Activated CD4-positive, alpha-beta T cell treated with anti-CD3 and anti-CD28 coated beads, Interleukin-2, amount 50 U/mL, for 48 hours (primary cell): Measurements from ENCODE around the gene PRDM1.

Experiments
- DNase-seq, 2 experiments: peaks; one replicate each; pipeline ENCODE4 v3.0.0-alpha.2; 2020

PRDM1 gene

DNA sequence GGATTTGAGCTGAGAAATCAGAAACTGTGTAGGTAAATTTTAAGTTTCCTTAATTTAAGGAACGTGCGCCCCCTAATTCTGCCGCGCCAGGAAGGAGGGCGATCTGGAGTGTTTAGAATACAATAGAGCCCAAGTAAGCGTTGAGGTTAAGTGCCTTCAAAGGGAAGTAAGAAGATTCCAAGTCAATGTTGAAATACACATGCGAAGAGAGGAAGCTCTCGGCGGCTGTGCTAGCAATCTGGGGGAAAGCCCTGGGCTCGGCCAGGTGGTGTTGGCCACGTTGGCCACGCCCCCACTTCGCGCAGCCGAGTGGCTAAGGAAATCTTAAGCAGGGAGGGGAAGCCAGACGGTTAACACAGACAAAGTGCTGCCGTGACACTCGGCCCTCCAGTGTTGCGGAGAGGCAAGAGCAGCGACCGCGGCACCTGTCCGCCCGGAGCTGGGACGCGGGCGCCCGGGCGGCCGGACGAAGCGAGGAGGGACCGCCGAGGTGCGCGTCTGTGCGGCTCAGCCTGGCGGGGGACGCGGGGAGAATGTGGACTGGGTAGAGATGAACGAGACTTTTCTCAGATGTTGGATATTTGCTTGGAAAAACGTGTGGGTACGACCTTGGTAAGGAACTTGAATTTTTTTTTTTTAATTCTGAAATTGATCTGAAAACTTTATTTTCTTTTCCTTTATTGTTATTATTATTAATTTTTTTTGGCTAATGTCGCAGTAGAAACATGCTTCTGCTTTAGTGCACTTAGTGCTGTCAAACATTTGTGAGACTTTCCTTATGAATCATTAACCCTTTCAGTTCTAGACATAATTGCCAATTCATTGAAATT lies at the start of gene PRDM1:
TSS of gene PRDM1 (plus strand) at position 353 of the 830 bp plus-strand sequence. CDS start at position 571, 218 bp downstream.
- peak; percentile 78 to 83 for DNase-seq

DNA sequence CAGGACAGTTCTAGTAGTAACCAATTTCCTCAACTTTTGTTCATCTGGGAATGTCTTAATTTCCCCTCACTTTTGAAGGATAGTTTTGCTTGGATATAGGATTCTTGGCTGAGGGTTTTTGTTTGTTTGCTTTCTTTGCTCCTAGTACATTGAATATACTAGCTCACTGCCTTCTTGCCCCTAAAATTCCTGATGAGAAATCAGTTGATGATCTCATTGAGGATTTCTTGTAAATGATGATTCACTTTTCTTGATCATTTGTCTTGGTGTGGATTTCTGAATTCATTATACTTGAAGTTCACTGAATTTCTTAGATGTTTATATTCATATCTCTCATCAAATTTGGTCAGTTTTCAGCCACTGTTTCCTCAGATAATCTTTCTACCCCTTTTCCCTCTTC lies 49.1 kb upstream of the PRDM1 start:
- DNase-seq: no peak

DNA sequence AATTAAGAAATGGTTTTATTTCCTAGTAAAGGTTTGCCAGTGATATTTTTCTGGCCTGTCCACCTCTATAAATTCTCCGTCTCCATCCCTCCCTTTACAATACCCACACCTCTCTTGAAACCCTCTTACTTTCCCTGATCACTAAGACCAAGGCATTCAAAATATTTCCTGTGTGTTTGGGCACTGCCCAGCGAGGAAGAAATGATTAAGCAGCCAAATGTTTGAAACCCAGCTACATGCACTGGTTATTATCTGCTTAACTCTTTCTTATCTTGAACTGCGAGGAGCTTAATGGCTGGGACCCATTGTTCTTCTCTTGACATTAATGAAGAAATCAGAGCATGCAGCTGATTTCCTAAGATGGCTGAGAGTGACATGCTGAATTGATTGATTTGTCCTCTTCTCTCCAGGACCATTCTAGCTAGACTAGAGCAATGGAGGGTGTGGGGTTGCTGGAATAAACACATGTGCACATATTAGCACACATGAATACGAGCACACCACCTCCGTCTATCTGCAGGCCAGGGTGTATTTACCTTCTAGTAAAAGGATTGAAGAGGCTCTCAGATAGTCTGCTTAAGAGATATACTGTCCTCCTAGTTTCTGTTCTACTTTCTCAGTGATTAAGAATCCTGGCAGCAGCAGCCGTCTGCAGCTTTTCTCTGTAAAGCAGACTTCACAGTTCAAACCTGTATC lies 46.1 kb upstream of the PRDM1 start:
- DNase-seq: no peak

DNA sequence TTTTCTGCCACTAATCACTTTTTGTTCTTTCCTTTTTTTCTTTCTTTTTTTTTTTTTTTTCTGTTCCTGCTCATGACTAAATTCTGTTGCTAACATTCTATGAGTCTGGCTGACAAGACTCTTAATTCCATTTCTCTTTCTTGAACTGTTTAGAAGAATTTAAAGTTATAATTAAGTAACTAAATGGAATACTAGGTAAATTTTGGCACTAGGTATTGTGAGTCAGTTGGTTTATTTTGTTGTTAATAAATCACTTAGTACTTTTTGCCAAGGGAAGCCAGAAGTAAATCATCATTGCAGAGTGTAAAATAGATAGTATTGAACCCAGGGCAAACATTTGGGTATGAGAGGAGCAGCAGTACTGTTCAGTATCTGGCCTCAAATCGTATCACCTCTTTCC lies 42.0 kb upstream of the PRDM1 start:
- no peak for DNase-seq

DNA sequence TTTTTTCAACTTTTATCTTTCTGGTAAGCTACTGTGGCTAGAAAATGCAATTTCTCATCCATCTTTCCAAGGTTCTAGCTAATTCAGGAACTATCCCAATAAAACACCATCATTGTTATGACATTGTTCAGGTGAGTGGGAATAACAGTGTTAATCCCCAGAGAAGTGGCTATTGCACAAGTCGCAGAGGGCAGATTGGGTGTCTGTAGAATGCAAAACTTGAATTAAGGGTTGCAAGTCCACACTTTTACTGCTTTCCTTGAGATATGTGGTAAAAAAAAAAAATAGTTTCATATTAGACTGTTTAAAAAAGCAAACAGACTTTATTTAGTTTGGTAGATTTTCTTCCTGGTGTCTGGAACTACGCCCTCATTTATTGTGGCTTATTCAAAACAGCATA lies 41.1 kb upstream of the PRDM1 start:
- DNase-seq: no peak

DNA sequence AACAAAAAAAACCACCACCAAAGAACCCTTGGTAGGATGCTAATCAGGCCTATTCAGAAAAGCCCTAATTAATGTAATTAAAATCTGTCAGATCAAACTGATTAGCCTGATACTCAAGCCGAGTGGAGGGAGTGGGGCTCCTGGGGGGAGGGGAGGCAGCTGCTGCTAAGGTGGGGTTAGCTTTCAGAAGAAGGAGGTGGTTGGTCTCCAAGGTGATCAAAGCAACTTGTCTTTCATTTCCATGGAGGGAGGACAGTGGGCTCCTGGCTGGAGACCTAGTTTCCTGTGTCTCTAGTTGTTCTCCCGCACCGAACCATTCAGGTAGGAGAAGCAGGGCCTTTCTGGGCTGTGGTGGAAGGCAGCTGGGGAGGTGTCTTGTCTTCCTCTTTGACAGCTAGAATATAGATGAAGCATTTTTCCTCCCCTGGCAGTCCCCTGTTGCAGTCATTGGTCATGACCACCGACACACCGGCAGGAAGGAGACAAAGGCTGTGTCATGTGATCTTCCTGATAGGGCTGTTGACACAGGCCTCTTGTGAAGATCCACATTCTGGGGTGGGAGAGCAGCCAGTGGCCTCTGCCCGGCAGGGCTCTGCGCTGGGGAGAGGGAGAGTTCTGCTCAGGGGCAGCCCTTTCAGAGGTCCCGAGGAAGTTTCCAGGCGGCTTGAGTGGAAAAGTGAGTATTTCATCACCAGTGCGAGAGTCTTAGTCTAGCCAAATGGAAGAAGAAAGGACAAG lies 39.9 kb upstream of the PRDM1 start:
- no peak for DNase-seq

DNA sequence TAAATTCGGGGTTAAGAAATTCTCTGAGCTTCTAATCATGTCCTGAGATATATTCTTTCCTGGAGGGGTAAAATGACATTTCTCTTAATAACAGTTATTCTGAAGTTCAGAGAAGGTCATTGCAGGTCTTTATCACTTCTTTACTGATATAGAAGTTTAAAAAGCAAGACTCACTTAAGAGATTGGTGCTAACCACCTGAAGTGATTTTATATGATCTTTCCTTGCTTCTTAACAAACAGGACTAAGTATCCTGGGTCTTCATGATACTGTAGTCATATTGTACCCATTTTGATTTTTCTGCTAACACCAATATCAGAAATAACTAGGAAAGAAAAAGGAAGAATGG lies 39.3 kb upstream of the PRDM1 start:
- no peak for DNase-seq

DNA sequence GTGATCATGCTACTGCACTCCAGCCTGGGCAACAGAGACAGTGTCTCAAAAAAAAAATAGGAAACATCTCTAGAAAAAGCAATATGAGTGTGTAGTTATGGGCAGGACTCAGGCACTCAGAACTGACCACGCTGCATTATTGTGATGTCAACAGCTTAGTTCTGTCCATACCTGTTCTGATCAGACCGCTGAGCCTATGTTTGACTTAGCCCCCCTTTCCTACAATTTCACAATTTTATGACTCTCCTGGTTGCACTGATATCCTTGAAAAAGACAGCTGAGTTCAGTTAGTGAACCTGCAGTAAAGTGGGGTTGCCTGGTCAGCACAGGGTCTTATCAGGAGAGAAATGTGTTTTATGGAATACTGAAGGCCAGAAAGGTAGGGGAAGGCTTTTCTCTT lies 37.8 kb upstream of the PRDM1 start:
- no peak for DNase-seq

DNA sequence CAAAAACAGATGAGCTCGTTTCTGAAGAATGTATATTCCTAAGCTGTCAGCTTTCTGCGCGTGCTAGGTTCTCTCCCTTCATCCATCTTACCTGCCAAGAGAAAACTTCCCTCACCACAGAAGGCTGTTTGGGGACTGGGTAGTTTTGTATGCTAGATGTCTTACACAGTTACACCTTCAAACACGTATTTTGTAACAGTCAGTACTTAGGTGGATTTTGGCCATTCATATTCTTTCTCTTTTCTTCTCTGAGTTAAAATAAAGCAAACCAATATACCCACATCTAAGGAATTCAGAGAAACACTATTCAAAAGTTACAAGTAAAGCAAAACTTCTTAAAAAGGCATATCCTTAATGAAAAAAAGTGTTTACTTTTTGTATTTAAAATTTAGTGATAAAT lies 35.6 kb upstream of the PRDM1 start:
- no peak for DNase-seq

DNA sequence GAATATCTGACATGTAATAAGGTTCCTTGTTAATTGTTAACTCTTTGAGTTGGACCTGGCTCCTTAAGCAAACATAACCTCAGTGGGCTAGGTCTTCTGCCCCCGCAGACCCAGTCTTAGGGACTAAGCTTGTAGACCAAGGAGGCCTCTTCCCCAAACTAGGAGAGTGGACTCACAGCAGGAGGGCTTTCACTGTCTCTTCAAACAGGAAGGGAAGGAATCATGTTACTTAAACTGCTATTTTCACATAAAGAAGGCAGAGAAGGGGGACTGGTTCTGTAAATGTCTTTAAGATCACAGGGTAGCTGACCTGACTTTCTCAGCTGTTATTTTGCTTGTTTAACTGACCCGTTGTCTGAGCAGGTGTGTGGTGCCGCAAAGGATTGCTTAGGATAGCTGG lies 34.9 kb upstream of the PRDM1 start:
- DNase-seq: no peak

DNA sequence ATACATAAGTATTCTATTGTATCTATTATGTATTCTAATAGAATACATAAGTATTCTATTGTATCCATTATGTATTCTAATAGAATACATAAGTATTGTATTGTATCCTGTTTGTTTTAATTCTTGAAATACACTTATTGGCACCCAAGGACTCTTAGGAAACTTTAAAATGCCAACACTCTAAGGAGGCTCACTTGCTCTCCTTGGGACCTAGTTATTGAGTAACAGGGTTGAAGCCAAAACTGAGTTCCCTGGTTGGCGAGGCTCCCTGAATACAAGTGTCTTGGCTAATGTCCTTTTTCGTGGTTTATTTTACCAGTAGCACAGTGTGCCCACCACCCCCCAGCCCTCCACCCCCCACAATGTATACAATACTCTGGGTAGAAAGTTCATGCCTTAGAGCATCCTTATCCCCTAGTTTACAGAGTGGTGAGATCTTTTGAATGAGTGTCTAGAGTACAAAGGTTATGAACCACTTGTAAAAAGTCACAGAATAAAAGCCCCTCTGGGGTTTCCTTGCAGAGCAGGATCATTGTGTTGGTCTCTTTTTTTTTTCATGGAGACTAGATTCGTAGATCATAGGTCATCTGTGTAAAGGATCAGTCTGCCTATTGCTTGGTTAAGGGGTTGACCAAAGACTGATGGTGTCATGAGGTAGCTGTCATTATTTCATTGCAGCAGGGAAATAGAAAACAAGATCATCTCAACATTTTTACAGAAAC lies 32.5 kb upstream of the PRDM1 start:
- DNase-seq: no peak

DNA sequence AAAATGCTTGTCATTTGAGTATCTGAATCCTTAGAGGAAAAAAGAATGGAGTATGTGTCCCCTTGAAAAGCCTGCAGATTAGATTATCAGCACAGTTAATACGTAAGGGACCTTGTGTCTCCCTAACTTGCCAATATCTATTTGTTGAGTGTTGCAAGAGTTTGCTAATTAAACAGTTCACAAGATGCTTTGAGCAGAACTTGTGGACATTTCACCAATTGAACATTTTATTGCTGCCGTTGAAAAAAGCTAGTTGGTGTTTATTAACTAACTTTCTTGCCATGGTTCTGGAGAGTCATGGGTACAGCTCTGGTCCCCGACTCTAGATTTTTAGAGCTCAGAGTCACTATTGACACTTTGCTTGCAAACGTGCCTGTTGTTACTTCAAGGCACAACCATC lies 30.6 kb upstream of the PRDM1 start:
- no peak for DNase-seq

DNA sequence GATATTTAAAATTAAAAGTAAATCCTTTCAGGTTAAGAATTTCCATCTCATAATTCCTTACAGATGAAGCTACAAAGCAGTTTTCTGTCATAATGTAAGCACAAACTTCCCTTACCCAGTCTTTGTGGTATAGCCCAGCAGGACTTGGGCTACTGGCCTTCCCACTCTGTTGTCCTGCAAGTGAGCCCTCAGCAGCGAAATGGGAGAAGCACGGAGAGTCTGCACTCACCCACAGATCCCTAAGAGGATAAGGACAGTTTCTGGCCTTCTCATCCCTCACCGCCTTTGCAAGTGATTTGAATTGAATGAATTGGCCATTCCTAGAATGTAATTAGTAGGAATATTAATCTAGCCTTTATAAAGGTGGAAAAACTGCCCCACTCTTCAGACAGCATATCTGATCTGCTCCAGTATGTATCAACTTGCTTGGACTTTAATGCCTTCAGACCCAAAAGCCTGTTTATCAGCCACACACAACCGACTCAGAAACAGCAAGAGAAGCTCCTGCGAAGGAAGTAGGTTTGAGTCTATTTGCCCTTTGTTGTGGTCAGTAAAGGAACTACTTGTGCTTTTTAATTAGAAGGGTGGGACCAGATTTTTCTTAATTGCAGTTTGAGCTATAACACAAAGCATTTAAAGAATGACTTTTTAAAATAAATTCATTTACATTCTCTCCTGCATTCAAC lies 29.9 kb upstream of the PRDM1 start:
- no peak for DNase-seq

DNA sequence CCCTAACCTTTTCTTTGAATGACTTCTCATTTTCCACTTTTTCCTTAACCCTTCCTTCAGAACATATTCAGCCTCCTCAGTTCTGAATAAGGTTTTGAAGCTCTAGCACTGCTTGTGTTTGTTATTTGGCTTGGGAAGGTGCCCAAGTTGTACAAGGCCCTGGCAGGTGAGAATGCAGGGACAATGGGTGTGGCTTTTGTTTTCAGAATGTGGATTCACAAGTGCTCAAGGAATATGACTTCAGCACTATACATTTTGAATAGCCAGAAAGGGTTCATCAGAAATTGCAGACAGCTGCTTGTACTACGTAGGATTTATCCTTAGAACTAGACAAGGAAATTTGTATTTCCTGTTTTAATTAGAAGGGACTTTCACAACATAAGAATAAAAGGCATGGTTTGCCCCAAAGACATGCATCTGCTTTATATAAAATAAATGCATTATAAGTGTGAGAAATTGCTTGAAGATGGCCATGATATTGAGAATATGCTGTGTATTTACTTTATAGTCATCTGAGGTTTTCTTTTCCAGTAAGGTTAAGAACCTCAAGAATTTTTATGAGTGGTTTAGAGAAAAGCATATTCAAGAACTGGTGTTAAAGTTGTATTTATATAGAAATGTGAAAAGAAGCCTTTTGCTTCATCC lies 29.3 kb upstream of the PRDM1 start:
- no peak for DNase-seq

DNA sequence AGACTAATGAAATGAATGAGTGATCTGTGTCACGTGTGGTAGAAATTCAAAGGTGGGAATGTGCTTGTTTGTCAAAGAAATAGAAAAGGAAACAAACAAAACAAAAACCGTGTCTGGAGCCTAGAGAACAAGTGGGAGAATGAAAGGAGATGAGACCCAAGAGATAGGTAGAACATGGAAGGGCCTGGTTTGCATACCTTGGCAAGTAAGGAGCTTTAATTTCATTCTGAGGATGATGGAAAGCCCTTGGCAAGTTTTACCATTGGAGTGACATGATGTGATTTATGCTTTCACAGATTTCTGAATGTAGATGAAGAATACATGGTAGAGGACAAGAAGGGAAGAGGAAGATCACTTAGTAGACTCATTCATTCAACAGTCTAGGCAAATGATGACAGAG lies 26.8 kb upstream of the PRDM1 start:
- no peak for DNase-seq

DNA sequence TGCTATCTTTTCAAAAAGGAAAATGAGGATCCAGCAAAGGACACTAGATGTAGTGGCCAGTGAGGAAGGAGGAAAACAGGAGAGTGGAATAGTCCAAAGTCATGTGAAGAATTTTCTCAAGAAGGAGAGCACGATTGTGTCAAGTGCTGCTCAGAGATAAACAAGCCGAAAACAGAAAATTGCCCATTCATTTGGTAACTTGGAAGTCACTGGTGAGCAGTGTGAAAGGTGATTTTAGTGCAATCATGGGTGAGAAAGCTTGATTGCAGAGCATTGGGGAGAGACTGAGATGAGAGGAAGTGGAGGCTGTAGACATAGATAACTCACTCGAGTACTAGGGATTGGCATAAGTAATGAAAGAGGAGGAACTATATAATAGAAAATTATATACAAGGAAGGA lies 26.0 kb upstream of the PRDM1 start:
- DNase-seq: no peak

DNA sequence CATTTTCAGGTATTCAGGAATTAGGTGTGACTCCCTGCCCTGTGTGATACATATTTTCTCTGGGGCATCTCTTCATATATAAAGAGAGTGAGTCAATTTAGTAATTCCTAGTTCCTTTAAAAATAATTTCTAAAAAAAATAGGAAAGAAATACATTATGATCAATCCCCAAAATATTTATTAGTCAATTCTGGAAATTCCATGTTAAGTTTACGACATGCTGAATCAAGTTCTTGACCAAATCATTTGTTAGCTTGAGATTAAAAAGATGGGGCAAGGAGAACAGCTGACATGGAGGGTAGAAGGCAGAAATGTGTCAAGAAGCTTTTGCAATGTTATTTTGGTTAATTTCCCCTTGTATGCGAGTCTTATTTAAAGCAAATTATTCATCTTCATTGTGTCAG lies 22.7 kb upstream of the PRDM1 start:
- DNase-seq: no peak

DNA sequence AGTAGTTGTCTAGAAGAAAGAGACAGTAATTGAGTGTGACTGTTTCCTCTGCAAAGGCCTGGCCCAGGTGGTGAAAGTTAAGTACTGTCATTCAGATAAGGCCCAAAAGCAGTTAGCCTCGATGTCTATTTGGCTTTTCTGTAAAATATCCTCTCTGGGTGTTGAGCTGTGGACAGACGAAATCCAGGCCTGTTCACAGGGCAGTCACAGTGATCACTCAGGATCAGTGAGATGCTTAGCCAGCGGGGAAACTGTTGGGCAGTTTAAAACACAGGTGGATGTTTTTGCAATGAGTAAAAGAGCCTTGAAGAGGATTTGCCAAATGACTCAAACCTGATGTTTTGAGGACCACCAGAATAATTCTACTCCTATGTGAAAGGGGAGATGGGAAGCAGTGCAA lies 22.0 kb upstream of the PRDM1 start:
- DNase-seq: no peak

DNA sequence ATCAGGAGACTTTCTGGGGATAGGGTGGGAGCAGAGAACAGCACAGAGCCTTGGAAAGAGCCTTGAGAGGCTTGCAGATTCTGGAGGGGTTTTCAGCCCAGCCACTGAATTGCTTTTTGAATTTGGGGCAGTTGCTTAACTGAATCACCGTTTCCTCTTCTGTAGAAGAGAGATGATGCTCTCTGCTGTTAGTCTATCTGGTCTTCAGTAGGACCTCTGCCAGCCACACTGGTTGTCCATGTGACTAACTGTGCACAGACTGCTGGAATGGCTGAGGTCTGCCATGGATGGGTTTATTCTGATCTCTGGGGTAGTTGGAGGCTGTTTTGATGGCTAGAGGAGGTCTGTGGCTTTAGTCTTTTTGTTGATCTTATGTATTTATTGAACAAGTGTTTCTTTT lies 21.4 kb upstream of the PRDM1 start:
- DNase-seq: no peak

DNA sequence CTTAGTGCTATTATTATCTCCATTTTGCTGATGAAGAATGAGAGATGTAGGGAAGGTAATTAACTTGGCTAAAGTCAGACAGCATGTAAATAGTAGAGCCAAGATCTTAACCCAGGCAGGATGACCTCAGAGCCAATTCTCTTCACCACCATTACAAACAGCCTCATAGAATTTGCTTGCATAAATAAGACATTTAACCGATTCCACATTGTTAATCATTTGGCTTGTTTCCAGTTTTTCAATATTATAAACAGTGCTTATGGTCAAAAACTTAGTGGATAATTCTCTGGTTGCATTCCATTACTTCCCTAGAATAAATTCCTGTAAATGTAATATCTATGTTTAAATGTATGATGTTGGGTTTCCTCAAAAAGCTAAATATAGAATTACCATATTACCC lies 19.1 kb upstream of the PRDM1 start:
- no peak for DNase-seq

DNA sequence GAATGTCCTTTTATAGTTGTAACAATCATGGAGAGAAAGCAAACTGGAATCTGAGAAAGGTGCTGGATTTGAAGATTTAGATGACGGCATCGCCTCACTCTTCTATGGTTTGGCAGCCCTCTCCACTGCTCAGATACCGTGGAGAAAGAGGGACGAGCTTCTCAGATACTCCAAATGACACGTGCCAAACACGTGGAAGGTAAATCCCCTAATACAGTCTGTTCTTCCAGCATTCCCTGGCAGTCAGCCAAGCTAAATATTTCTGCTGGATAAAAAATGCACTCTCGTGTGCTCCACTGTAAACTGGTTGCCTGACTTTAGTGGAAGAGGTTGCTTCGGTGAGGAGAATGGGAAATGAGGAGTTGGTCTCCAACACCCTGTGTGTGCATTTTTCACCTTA lies 16.7 kb upstream of the PRDM1 start:
- DNase-seq: no peak

DNA sequence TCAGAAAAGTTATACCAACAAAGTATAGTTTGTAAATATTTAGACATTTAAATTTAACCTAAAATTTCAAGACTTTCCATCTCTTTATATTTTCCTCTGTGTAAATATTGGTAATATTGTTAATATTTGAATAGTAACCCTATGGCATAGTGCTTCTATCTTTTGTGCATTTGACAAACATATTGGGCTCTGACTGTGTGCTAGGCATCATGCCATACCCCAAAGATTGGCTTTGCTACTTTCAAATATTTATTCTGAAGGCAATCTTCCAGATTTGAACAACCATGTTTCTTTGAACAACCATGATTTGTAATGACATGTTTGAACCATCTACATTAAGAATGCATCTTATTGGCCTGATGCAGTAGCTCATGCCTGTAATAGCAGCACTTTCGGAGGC lies 15.5 kb upstream of the PRDM1 start:
- no peak for DNase-seq
